Activated naive CD8-positive, alpha-beta T cell (primary cell): ENCODE data around the gene RGL4.
"Not testable (repeated sequence)": the region's sequence is repeated elsewhere in the genome, so short reads cannot be mapped to it uniquely, and the experiment has no call there.

Experiments
- H3K27ac Mint-ChIP-seq: one replicate; pipeline ENCODE4 v1.8.0; 2021; ENCODE audit warnings: mixed read lengths
- H3K27me3 Mint-ChIP-seq: one replicate; pipeline ENCODE4 v1.8.0; 2021; ENCODE audit warnings: mixed read lengths
- H3K36me3 Mint-ChIP-seq: one replicate; pipeline ENCODE4 v1.8.0; 2021; ENCODE audit warnings: mixed read lengths
- H3K4me1 Mint-ChIP-seq: one replicate; pipeline ENCODE4 v1.8.0; 2021; ENCODE audit warnings: low read depth, mixed read lengths
- H3K4me3 Mint-ChIP-seq: one replicate; pipeline ENCODE4 v1.8.0; 2021; ENCODE audit warnings: mild to moderate bottlenecking, mixed read lengths
- H3K9me3 Mint-ChIP-seq: one replicate; pipeline ENCODE4 v1.8.0; 2021; ENCODE audit warnings: low read depth, mixed read lengths

Gene RGL4

DNA sequence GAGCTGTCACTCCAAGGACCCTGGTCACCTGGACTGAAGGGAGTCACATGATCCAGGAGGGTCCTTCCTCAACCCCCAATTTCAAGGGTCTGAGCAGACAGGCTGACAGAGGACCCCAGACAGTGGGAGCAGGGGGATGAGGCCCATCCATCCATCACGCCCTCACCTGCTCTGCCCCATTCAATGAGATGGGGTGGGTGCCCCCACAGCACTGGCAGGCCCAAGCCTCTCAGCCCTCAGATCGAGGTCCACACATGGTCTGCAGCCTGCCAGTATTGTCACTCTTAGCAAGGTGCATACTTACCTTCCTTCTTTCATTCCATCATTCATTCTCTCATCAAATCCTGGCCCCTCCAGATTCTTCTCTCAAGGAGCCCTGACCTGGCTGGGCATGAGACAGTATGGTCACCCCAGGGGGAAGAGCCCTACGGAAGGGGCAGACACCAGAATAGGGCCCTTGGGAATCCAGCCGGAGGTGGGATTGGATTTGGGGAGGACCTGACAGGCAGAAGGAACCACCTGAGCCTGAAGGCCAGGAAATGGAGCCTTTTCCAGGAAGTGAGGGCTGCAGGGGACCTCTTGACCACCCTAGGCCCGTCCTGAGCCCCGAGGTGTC is 15.8 kb upstream of the RGL4 start:
- H3K36me3 Mint-ChIP-seq, H3K4me1 Mint-ChIP-seq, H3K9me3 Mint-ChIP-seq, H3K4me3 Mint-ChIP-seq, H3K27ac Mint-ChIP-seq, H3K27me3 Mint-ChIP-seq: not testable (repeated sequence)

DNA sequence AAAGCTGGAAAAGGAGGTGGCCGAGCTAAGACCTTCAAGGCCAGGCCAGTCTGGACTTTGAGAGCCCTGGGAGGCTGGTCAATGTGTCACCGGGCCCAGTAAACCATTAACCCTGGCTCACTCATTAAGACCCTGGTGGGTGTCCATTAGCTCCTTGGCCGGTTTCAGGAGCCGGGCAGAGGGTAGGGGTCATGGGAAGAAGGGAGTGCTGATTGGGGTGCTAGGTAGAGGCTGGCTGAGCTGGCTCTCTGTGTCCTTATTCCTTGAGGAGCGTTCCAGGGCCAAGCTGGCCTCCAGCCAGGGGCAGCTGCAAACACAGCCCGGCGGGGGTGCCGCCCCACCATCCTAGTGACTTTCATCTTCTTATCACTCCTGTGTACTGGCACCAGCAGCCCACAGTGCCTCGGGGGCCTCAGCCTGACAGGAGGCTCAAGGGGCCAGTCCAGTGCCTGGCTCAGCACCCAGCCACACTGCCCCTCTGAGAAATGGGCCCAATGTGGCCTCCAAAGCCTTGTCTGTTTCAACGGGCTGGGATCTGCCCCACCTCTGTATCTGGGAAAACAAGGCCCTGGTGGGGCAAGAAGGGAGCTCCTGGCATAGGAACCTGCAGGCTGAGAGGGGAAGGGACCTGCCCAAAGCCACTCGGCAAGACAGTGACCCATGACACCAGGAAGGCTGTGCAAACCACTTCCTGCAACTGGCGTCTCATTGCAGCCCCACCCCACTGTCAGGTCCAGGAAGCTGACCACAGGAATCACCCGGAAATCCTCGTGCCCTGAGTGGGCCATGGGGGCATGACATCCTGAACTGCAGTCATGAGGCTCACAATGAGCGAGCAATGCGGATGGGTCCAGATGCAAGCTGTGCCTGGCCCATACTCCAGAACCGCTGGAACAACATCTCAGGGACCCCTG is 15.1 kb upstream of the RGL4 start:
- H3K9me3 Mint-ChIP-seq, result no peaks in the 10 kb centered on the region
- no peak overlapping the region for H3K4me3 Mint-ChIP-seq
- H3K27me3 Mint-ChIP-seq, result no peaks in the 10 kb centered on the region
- H3K36me3 Mint-ChIP-seq, result peaks cover 3% of the 10 kb centered on the region
- H3K4me1 Mint-ChIP-seq, result peaks cover 3% of the 10 kb centered on the region
- H3K27ac Mint-ChIP-seq, result no peak overlapping the region

DNA sequence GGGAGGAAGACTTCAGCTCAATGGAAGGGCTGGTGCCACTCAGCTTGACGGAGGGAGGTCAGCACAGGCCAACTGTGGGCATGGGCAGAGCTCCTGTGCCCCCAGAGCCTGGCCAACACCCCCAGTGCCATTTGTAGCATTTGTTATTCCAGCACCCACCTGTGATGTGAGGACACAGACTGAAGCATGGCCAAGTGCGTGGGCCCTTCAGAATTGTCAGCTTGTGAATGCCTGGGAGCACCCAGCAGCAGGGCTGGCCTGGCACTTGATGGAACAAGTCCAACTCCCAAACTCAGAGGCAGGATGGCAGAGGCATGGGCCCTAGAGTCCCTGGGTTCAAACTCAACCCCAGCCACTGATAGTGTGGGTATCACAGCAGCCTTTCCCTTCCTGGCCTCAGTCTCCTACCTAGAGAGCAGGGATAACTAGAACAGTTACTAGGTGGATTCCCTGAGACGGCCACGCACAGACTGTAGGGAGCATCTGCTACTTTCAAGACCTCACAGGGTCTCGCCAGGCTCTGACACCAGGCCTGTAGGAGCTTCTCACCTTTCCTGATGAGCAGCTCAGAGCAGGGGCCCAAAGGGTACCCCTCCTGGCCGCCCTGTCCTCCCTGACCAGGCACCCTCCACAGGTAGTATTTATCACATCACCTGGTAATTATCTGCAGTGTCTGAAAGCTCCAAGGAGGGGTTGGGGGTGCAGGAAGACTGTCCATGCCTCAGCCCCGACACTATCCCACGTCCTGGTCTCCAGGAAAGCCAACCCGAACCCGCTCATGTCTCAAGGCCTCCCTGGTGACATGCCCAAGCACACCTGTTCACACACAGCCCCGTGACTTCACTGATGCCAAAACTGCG is 13.7 kb upstream of the RGL4 start:
- not testable (repeated sequence) for H3K9me3 Mint-ChIP-seq, H3K27ac Mint-ChIP-seq, H3K4me1 Mint-ChIP-seq, H3K27me3 Mint-ChIP-seq, H3K36me3 Mint-ChIP-seq, H3K4me3 Mint-ChIP-seq

DNA sequence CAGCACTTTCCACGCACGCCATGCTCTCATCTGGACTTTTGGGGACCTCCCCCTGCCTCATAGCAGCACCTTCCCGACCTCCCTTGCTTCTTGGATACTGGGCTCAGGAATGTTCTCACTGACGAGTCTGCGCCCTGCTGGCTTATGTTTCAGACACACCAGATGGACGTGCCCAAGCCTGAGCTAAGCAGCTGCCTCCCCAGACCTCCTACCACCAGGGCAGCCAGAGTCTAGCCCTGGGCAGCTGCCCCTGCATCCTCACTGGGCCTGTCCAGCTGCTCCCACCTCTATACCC is 13.2 kb upstream of the RGL4 start:
- Mint-ChIP-seq H3K27me3 (no peaks in the 10 kb centered on the region), H3K36me3 (peaks cover 7% of the 10 kb centered on the region), H3K4me3 (no peak overlapping the region), H3K9me3 (no peaks in the 10 kb centered on the region), H3K4me1 (peaks cover 3% of the 10 kb centered on the region), H3K27ac (no peak overlapping the region)

DNA sequence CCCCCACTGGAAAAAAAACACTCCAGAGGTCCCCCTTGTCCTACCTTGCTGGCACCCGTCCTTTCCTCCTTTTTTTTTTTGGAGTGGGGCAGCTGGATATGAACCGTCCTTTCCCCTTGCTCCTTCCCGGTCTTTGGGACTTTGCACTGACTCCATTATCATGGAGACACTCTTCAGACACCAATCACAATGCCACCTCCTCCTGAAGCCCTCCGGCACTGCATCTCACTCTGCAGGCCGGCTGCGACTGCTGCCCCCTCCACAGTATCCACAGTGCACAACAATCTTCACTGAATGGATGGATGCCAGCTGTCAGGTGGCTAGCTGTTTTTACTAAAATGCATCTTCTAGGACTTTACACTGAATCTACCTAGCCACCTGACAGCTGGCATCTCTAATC is 12.7 kb upstream of the RGL4 start:
- H3K36me3 Mint-ChIP-seq, result peaks cover 7% of the 10 kb centered on the region
- H3K4me3 Mint-ChIP-seq, result no peak overlapping the region
- H3K27ac Mint-ChIP-seq, result no peak overlapping the region
- no peaks in the 10 kb centered on the region for H3K27me3 Mint-ChIP-seq
- H3K9me3 Mint-ChIP-seq, result no peaks in the 10 kb centered on the region
- peaks cover 3% of the 10 kb centered on the region for H3K4me1 Mint-ChIP-seq

DNA sequence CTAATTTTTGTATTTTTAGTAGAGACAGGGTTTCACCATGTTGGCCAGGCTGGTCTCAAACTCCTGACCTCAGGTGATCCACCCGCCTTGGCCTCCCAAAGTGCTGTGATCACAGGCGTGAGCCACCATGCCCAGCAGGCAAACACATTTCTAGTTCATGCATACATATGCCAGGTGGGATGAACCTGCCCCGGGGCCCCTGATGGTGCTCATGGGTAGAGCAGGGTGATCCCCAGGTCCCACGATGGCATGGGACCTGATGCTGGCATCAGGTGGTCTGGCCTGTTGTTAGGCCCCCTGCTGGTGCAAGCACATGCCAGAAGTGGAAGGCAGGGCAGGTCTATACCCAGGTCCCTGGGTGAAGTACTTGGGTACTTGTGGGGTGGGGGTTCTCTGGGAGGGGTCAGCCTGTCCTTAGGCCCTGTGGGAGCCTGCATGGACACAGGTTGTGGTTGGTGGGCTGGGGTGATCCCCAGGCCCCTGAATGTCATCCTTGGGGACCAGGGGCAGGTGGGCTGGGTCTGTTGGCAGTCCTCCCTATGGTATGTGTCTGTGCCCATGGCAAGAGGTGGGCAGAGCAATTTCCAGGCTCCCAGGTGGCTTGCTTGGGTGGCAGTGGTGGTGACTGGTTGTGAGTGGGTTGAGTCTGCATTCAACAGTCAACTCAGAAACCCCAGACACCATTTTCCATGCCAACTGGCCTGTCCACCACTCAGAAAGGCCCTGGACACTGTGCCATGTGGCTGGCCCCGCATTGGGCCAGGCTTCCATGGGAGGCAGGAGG is 9.6 kb upstream of the RGL4 start:
- Mint-ChIP-seq H3K27ac (no peak overlapping the region), H3K27me3 (no peaks in the 10 kb centered on the region), H3K36me3 (peaks cover 7% of the 10 kb centered on the region), H3K4me1 (peaks cover 4% of the 10 kb centered on the region), H3K9me3 (no peaks in the 10 kb centered on the region), H3K4me3 (no peak overlapping the region)

- H3K36me3 Mint-ChIP-seq, result peaks cover 7% of the 10 kb centered on the region
- H3K4me1 Mint-ChIP-seq, result peaks cover 9% of the 10 kb centered on the region
- H3K27me3 Mint-ChIP-seq, result no peaks in the 10 kb centered on the region
- H3K9me3 Mint-ChIP-seq, result no peaks in the 10 kb centered on the region
- H3K27ac Mint-ChIP-seq, result no peak overlapping the region
- H3K4me3 Mint-ChIP-seq, result no peak overlapping the region
These were observed 8.7 kb upstream of the RGL4 start for GRCh38 chr22:23682077-23682476.

DNA sequence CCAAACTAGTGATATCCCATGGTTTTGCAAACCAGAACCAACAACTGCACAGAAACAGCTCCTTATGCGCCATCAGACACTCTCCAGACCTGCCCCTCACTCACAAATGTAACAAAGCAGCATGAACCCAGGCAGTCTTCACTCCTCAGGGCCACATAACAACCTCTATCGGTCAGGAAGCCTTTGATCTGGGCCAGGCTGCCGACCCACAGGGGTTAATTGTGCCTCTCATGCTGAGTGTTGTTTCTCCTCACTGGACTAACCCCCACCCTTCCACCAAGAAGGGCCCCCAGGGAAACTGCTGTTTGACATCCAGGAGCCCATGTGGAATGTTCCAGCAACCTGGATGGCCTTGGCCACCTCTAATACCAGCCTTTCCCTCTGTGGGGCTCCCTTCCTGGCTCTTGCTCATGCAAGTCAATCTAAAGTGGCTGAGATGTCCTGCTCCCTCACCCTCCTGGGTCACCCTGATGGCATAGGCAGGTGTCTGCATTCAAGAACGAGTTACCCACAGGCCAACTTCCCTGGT is 7.9 kb upstream of the RGL4 start:
- no peak overlapping the region for H3K4me3 Mint-ChIP-seq
- no peaks in the 10 kb centered on the region for H3K27me3 Mint-ChIP-seq
- H3K9me3 Mint-ChIP-seq, result no peaks in the 10 kb centered on the region
- peaks cover 8% of the 10 kb centered on the region for H3K4me1 Mint-ChIP-seq
- peaks cover 7% of the 10 kb centered on the region for H3K36me3 Mint-ChIP-seq
- no peak overlapping the region for H3K27ac Mint-ChIP-seq

DNA sequence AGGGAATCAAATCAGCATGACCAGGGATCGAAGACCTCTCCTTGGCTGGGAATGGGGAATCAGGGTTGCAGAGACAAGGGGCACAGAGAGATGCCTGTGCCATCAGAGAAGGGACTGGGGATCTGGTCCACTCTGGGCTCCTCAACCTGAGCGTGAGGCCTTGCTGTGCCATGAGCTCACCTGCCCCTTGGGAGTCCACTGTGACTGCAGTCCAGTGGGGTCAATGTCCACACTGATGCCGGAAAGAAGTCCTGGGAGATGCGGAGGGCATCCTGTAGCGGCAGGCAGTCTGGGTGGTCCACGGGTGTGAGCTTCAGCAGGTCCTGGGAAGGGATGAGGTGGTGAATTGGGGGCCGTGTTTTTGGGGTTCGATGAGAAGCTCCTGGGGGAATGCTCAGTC is 7.3 kb upstream of the RGL4 start:
- H3K4me3 Mint-ChIP-seq, result no peak overlapping the region
- no peaks in the 10 kb centered on the region for H3K27me3 Mint-ChIP-seq
- H3K9me3 Mint-ChIP-seq, result no peaks in the 10 kb centered on the region
- no peak overlapping the region for H3K27ac Mint-ChIP-seq
- H3K4me1 Mint-ChIP-seq, result peaks cover 8% of the 10 kb centered on the region
- H3K36me3 Mint-ChIP-seq, result peaks cover 7% of the 10 kb centered on the region

GRCh38 chr22:23684026-23684425 is 6.8 kb upstream of the RGL4 start:
- Mint-ChIP-seq H3K27ac (no peak overlapping the region), H3K9me3 (no peaks in the 10 kb centered on the region), H3K27me3 (no peaks in the 10 kb centered on the region), H3K4me1 (peaks cover 8% of the 10 kb centered on the region), H3K4me3 (no peak overlapping the region), H3K36me3 (peaks cover 7% of the 10 kb centered on the region)

GRCh38 chr22:23684561-23685031 is 6.2 kb upstream of the RGL4 start:
- no peak overlapping the region for H3K4me3 Mint-ChIP-seq
- no peaks in the 10 kb centered on the region for H3K9me3 Mint-ChIP-seq
- H3K27ac Mint-ChIP-seq, result no peak overlapping the region
- H3K27me3 Mint-ChIP-seq, result no peaks in the 10 kb centered on the region
- peaks cover 8% of the 10 kb centered on the region for H3K4me1 Mint-ChIP-seq
- H3K36me3 Mint-ChIP-seq, result peaks cover 7% of the 10 kb centered on the region

GRCh38 chr22:23685205-23685784 is 5.5 kb upstream of the RGL4 start:
- no peak overlapping the region for H3K27ac Mint-ChIP-seq
- H3K9me3 Mint-ChIP-seq, result no peaks in the 10 kb centered on the region
- peaks cover 5% of the 10 kb centered on the region for H3K36me3 Mint-ChIP-seq
- peaks cover 8% of the 10 kb centered on the region for H3K4me1 Mint-ChIP-seq
- no peak overlapping the region for H3K4me3 Mint-ChIP-seq
- H3K27me3 Mint-ChIP-seq, result no peaks in the 10 kb centered on the region

GRCh38 chr22:23686416-23687024 is 4.3 kb upstream of the RGL4 start:
- H3K9me3 Mint-ChIP-seq, result no peaks in the 10 kb centered on the region
- H3K27ac Mint-ChIP-seq, result no peak overlapping the region
- peaks cover 8% of the 10 kb centered on the region for H3K4me1 Mint-ChIP-seq
- no peak overlapping the region for H3K4me3 Mint-ChIP-seq
- peaks cover 4% of the 10 kb centered on the region for H3K36me3 Mint-ChIP-seq
- H3K27me3 Mint-ChIP-seq, result no peaks in the 10 kb centered on the region

GRCh38 chr22:23688121-23688520 is 2.7 kb upstream of the RGL4 start:
- Mint-ChIP-seq H3K9me3 (no peaks in the 10 kb centered on the region), H3K27me3 (no peaks in the 10 kb centered on the region), H3K4me3 (no peak overlapping the region), H3K36me3 (peaks cover 2% of the 10 kb centered on the region), H3K27ac (no peak overlapping the region), H3K4me1 (peaks cover 11% of the 10 kb centered on the region)
